HG03521 (cell line): ENCODE data around the gene TAF10.
A peak's percentile ranks its signal among the peaks of the same experiment; 100 is the strongest.

Experiments used
- ATAC-seq: cut with Tn5 transposase; IDR thresholded peaks from one replicate; pipeline ENCODE4 v1.9.1; 2021; ENCODE audit warnings: mild to moderate bottlenecking, moderate library complexity; ENCODE audit not compliant: unreplicated experiment

The TAF10 gene

GRCh38 chr11:6625832-6626420 is 13.9 kb upstream of the TAF10 start:
- ATAC-seq, result no peak

- ATAC-seq, result no peak
Observed at GRCh38 chr11:6625156-6625831, 13.3 kb upstream of the TAF10 start.

- no peak for ATAC-seq
Observed at GRCh38 chr11:6623391-6624363, 11.7 kb upstream of the TAF10 start.

GRCh38 chr11:6622261-6623171 is 10.5 kb upstream of the TAF10 start:
- no peak for ATAC-seq

GRCh38 chr11:6621711-6622211 is 9.7 kb upstream of the TAF10 start:
- ATAC-seq, result no peak

- no peak for ATAC-seq
Observed at GRCh38 chr11:6620636-6621035, 8.6 kb upstream of the TAF10 start.

- ATAC-seq, result peak; percentile 99
Observed at GRCh38 chr11:6619004-6619745, 7.2 kb upstream of the TAF10 start, which contains the start of gene TPP1. Gene TPP1, minus strand, starts transcription at chr11:6619422. Its CDS starts 22 bp downstream, at chr11:6619400.

GRCh38 chr11:6618117-6619003 is 6.3 kb upstream of the TAF10 start:
- ATAC-seq, result peak; percentile 22

GRCh38 chr11:6617315-6617781 is 5.3 kb upstream of the TAF10 start:
- no peak for ATAC-seq

- no peak for ATAC-seq
Observed at GRCh38 chr11:6616596-6617250, 4.7 kb upstream of the TAF10 start.

- ATAC-seq, result no peak
Observed at GRCh38 chr11:6615882-6616585, 4.0 kb upstream of the TAF10 start.

- ATAC-seq, result no peak
Observed at GRCh38 chr11:6615046-6615445, 3.0 kb upstream of the TAF10 start.

GRCh38 chr11:6614446-6614845 is 2.4 kb upstream of the TAF10 start:
- ATAC-seq, result no peak

GRCh38 chr11:6613496-6613895 is 1.5 kb upstream of the TAF10 start:
- ATAC-seq, result no peak

GRCh38 chr11:6611963-6612212 is 128 bp downstream of the TAF10 start:
- ATAC-seq, result peak; percentile 14

- no peak for ATAC-seq
Observed at GRCh38 chr11:6611092-6611962, 689 bp downstream of the TAF10 start.

- no peak for ATAC-seq
Observed at GRCh38 chr11:6610591-6610990, 1.4 kb downstream of the TAF10 start.
